HG03521 (cell line): ENCODE data around the gene CENPU.

ENCODE experiments used
- ATAC-seq: cut with Tn5 transposase; IDR thresholded peaks from one replicate; pipeline ENCODE4 v1.9.1; 2021; ENCODE audit warnings: mild to moderate bottlenecking, moderate library complexity; ENCODE audit not compliant: unreplicated experiment

CENPU gene

GRCh38 chr4:184713887-184714286, 20.0 kb downstream of the CENPU start:
- no peak for ATAC-seq

GRCh38 chr4:184712322-184712721, 21.6 kb downstream of the CENPU start:
- ATAC-seq, result no peak

DNA sequence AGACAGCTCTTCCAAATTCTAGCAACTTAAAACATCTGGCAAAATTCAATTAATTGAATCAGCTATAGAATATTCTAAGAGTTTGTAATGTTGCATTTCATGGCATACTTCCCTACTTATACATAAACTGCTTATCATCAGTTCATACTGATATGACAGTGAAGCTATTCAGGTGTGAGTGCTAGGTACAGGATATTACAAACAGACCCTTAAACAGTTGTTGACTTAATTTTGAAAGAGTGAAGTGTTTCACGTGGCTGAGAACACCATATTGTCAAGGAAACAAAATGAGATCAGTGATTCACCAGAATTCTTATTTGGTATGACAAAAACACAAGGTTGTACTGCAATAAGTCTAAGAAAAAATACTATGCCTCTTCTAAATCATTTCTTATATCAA, 27.4 kb downstream of the CENPU start:
- ATAC-seq, result no peak

DNA sequence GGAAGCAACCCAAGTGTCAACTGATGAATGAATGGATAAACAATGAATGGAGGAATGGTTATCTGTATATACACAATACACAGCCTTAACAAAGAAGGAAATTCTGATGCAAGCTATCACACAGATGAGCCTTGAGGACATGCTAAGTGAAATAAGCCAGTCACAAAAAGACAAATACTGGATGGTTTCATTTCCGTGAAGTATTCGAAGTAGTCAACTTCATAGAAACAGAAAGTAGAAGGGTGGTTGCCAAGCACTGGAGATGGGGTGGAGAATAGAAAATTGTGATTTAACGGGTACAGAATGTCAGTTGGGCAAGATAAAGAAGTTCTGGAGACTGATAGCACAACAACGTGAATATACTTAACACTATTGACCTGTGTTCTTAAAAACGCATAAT, 28.2 kb downstream of the CENPU start:
- peak; percentile 53 for ATAC-seq

DNA sequence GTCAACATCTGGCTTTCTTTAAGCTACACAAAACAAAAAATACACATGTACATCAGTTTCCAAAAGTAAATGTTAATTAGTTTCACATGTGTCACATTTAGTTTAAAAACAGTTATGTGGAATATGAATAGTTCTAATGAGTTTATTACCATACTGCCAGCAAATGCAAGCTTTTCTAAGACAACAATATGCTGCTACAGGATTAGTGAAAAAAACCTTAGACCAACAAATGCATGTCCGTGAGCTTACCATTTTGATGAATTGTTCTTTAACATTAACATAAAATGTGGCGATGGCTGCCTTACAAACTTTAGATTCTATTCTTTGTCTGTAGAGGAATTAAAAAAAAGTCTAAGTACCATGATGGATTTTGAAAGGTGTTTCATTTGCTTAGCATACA, 31.8 kb downstream of the CENPU start:
- ATAC-seq, result no peak

- no peak for ATAC-seq
Measured at GRCh38 chr4:184699941-184700340, 34.0 kb downstream of the CENPU start.

- ATAC-seq, result no peak
Measured at GRCh38 chr4:184697956-184698355, 35.9 kb downstream of the CENPU start.

DNA sequence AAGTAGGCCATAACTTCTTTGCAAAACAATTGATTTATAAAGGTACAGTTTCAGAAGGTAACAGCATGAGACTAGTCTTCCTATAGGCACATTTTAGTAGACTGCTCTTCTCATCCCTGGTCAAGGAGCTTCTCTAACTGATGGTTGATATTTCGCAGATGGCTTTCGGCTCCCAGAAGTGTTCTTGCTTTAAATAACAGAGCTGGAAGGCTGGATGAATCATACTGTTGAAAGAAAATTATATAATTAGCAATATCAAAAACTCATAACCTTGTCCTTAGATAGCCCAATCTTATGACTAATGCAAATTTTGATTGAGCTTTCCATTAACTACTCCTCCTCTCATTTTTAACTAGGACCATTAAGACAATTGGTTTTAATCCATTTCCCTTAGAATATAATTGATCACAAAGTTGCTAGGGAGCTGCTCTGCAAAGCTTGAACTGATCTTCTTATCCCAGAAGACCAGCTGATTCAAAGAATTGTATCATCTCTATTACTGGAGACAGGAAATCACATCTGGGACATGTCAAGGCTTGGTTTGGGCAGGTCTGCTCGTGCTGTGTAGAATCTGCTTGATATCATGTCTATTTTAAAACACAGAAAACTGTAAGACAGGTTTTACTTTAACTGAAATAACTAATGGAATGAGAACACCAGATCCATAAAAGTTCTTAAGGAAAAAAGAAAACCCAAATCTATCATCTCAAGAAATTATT, 38.6 kb downstream of the CENPU start:
- ATAC-seq, result no peak

DNA sequence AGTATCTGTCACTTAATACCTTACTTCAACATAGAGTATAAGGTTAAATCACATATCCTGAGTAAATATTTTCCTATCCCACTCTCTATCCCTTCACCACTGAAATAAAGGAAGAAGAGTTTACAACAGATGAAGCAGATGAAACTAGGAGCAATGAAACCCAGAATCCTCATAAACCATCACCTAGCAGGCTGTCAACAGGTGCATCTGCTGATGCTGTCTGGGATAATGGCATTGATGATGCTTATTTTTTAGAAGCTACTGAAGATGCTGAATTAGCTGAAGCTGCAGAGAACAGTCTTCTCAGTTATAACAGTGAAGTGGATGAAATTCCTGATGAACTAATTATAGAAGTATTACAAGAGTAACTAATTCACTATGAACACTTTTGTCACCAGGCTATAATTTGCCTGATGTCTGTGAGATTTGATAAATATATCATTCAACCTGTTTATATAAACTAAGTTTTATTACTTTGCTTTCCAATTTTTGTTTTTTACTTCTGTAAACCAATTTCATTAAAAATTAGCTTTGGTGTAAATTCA, 39.4 kb downstream of the CENPU start:
- ATAC-seq, result no peak

GRCh38 chr4:184693056-184693455, 40.8 kb downstream of the CENPU start:
- no peak for ATAC-seq

DNA sequence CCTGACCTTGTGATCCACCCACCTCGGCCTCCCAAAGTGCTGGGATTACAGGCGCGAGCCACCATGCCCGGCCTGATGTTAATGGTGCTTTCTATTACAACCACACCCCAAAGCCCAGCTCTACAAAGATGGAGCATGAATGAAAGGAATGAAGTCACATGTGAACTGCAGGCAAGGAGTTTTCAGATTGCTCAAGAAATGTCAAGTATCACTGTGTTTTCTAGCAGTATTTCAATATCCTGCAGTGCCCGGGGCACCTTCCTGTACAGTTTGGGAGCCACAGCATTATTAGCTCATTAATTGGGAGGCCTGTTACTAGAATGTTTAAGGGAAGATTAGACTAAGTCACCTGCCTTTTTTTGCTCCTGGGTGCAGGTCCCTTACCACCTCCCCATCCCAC, 44.2 kb downstream of the CENPU start:
- ATAC-seq, result no peak

DNA sequence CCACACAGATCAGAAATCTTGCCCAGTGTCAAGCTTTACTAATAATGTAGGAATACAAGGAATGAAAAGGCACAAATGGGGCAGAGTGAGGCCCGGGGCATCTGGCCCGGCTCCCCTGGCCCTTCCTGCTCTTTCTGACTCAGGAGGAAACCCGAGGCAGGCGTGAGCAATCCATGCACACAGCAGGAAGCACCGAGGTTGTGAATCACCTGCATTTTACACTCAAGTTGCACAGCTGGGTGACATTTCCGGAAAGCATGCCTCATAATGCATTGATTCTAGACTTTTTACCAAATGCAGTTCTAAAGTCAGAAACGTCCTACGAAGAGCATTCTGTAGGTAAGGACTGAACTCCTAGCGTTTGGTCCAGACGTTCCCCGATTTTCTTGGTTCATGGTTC, 45.4 kb downstream of the CENPU start:
- ATAC-seq, result no peak

- no peak for ATAC-seq
Measured at GRCh38 chr4:184688005-184688404, 45.9 kb downstream of the CENPU start.

DNA sequence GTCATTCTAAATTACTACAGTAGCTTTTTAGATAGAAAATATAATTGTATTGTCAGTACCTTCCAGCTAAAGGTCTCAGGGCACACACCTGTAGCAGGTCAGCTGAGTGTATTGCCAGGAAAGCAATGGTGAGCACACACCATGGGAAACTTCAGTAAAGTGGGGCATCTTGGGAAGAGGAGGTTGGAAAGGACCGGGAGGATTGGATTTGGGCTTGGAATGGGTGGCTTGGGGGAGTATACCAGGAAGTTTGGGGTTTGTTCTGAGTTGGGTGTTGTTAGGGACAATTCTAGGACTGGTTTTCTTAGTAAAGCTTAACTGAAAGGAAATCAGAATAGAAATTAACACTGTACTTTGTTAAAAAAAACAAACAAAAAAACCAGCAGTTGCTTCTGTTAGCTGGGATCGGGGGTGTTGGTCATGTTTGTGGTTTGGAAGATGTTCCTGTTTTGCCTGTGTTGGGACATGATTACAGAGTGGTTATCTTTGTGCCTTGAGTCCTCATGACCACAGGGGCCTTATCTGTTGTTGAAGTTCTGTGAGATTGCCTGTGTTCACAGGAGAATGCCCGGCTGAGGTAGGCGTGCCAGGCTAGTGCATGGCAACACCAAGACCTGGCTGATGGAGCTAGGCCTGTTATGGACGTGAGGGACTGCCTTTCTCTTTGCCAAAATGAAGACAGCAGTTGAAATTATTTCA, 49.3 kb downstream of the CENPU start:
- ATAC-seq, result no peak

DNA sequence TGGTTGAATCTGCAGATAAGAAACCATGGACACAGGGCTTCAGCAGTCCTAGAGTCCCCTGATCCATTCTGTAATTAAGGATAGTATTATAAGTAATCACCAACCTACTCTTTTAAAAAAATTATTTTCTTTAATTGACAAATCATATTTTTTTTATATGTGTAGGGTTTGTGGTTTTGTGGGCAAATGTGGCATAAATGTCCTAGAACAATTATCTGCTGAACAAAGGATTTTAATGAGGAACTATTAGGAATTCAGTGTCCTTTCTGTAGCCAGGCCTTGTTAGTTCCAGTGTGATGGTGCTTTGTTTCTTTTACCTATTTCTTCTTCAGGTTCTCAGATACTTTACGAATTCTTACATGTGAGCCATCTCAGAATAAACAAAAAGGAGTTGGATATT, 52.0 kb downstream of the CENPU start:
- ATAC-seq, result no peak

- no peak for ATAC-seq
Measured at GRCh38 chr4:184680698-184681097, 53.2 kb downstream of the CENPU start.

DNA sequence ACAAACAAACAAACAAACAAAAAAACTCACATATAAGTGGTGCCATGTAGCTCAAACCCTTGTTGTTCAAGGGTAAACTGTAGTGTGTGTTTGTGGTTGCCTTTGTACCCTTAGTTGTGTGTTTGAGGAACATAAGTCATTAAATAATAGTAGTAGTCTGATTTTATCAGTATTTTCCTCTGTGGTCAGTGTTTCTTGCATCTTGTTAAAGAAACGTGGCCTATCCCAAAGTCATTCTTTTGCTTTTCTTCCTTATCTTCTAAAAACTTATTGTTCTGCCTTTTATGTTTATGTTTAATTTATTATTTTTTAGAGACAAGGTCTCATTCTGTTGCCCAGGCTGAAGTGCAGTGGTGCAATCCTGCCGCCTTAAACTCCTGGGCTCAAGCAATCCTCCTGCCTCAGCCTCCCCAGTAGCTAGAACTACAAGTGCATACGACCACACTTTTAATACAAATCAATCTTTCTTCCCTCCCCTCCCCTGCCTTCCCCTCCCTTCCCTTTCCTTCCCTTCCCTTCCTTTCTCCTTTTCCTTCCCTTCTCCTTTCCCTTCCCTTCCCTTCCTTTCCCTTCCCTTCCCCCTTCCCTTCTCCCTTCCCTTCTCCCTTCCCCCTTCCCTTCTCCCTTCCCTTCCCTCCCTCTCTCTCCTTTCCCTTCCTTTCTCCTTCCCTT, 57.9 kb downstream of the CENPU start:
- ATAC-seq, result no peak

- no peak for ATAC-seq
Measured at GRCh38 chr4:184675018-184675417, 58.9 kb downstream of the CENPU start.

DNA sequence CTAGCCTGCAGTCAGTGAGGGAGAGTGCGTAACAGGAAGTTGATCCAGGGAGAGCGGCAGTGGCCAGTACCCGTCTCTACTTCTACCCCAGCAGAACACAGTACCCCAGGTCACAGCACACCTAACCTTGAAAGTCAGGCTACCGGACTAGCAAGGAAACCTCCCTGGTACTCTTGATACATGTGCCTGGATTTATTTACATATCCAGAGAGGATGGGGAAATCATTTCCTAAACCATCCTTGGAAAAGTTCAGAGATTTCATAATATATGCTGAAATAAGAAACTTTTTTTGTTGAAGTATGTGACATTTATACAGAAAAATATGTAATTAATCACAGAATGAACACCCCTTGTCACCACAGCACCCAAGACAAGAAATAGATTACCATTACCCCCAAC, 59.9 kb downstream of the CENPU start:
- ATAC-seq, result no peak

DNA sequence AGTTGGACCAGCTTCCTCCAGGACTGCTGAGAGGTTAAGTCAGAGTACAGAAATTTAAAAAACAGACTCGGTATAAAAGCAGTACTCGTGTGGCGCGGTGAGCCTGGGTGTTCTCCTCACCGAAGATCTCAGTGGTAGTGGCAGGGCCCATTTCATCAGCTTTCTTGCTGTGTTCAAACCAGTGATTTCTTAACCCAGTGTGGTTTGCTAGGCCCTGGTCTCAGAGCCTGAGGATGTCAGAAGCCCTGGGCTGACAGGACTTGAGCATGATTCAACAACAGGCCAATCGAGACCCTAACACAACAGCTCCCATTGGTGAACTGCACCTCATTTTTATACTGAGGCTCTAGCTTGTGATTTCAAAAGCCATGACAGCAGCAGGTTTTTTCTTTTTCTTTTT, 61.2 kb downstream of the CENPU start:
- ATAC-seq, result no peak

DNA sequence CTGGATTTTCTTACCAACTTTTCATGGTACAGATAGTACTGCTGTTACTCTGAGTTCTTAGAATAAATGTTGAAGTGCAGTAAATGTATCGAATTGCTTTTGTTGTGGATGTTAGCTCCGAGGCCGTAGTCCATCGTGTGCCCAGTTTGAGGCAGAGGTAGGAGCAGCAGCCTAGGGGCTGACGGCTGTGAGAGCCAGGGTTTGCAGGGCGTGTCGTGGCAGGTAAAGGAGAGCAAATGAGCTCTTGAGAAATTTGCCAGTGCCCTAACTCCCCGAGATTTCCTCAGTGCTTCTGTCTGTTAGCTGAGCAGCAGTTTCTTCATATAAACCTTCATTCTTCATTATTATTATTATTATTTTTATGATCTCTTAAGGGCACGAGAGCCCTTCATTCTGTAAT, 62.8 kb downstream of the CENPU start:
- ATAC-seq, result no peak

DNA sequence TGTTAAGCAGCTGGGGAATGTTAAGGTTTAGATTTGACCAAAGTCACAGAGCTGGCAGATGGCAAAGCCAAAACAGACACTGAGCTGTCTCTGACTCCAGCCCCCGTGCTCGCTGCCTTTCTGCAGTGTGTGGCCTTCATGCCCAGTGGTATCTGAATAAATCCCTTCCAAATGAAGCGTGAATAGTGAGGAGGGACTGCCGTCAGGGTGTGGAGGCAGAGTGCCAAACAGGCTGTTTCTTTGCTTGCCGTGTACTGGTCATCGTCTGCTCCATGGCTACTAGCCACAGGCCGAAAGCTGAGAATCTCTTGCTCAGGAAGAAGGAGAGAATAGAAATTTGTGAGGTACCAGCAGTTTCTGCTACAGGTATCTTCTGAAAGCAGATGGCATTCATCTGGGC, 64.6 kb downstream of the CENPU start:
- no peak for ATAC-seq
